Cardiac muscle cell (in vitro differentiated cells and primary cell): Measurements from ENCODE around the gene NPPA. TPM values are rescaled to one million over a fixed set of nuclear protein-coding genes. Genes with fewer than 3 reads are reported as not detected.

Source experiments
- DNase-seq, 2 donors: peaks; one replicate each; pipeline versions ENCODE4 v3.0.0 to v3.0.0-alpha.2; 2010 to 2017; ENCODE audit warnings: low read depth in 1 of 2, low spot score in 1 of 2
- H3K27ac ChIP-seq: fragments of 200-600 bp; sonication (generic); 2 replicates; pipeline ENCODE4 v1.5.1; 2016
- H3K27me3 ChIP-seq: fragments of 200-600 bp; sonication (generic); 2 replicates; pipeline ENCODE4 v1.6.0; 2016; ENCODE audit warnings: control low read depth
- H3K36me3 ChIP-seq: fragments of 200-600 bp; sonication (generic); 2 replicates; pipeline ENCODE4 v1.5.1; 2016; ENCODE audit warnings: control low read depth
- H3K4me1 ChIP-seq: fragments of 200-600 bp; sonication (generic); 2 replicates; pipeline ENCODE4 v1.8.1; 2017; ENCODE audit warnings: low read depth, mild to moderate bottlenecking, mixed run types
- H3K4me3 ChIP-seq: fragments of 200-600 bp; sonication (generic); 2 replicates; pipeline ENCODE4 v1.5.1; 2016; ENCODE audit warnings: mild to moderate bottlenecking
- H3K9me3 ChIP-seq: fragments of 200-600 bp; sonication (generic); 2 replicates; pipeline ENCODE4 v1.5.1; 2017; ENCODE audit warnings: low read depth, mild to moderate bottlenecking, control low read depth
- polyA plus RNA-seq: library from polyadenylated mRNA; unstranded; fragments of >200 nt; fragmentation: Nextera tagmentation; extraction: Ambion mirVana; gene quantifications from 2 replicates; pipeline ENCODE4 v1.2.1, GENCODE V29; 2016
- total RNA-seq: library from RNA; depleted of rRNA; stranded (reverse); fragments of >200 nt; gene quantifications from 2 replicates; pipeline ENCODE4 v1.2.3, GENCODE V29; 2016
- TF ChIP-seq, protein P1 (sequence below): IDR thresholded peaks from 2 replicates; pipeline ENCODE4 v1.5.1; 2012; ENCODE audit warnings: low read depth, mild to moderate bottlenecking, low read length

The NPPA gene
- total and polyA plus RNA-seq, 2 experiments from 2014 or later = 57.5 to 601 TPM

DNA sequence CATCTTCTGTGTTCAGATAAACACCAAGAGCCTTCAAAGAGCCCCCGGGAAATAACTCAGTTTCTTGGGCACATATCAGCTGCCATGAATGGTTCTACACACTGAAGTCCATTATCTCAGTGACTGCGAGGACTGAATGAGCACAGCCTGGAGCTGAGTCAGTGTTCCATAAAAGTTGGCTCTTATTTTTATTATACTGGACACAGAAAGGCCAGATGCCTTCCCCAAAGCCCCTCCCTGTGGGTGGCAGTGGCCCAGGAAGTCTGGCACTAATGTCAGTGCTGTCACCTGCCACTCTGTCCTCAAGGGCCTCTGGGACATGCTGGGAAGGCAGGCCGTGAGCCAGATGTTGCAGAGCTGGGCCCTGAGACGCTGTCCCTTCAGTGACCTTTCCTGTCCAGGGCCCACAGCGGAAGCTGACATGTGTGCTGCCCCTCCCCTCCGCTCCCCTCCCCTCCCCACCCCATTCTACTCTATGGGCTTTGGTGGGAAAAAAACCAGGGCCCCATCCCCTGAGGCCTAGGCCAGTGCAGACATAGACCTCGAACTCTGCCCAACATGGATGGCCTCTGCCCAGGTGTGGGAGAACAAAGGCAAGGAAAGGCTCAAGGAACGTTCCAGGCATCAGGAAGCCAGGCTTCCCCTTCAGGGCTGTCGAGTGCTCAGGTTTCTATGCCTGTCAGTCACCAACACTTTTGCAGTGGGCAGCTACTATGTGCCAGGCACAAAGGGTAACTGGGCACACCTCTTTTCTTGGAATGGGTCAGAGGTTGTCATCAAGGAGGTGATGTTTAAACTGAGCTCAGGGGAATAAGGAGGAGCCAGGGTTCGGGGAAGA, 33.5 kb upstream of the NPPA start:
- no peaks in the 10 kb centered on the region for H3K36me3 ChIP-seq
- peak overlapping the region; percentile 88 for H3K27ac ChIP-seq
- H3K9me3 ChIP-seq = no peaks in the 10 kb centered on the region
- H3K4me1 ChIP-seq = peaks cover 54% of the 10 kb centered on the region
- H3K4me3 ChIP-seq = no peak overlapping the region
- TF ChIP-seq, protein P1, sequence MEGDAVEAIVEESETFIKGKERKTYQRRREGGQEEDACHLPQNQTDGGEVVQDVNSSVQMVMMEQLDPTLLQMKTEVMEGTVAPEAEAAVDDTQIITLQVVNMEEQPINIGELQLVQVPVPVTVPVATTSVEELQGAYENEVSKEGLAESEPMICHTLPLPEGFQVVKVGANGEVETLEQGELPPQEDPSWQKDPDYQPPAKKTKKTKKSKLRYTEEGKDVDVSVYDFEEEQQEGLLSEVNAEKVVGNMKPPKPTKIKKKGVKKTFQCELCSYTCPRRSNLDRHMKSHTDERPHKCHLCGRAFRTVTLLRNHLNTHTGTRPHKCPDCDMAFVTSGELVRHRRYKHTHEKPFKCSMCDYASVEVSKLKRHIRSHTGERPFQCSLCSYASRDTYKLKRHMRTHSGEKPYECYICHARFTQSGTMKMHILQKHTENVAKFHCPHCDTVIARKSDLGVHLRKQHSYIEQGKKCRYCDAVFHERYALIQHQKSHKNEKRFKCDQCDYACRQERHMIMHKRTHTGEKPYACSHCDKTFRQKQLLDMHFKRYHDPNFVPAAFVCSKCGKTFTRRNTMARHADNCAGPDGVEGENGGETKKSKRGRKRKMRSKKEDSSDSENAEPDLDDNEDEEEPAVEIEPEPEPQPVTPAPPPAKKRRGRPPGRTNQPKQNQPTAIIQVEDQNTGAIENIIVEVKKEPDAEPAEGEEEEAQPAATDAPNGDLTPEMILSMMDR = no peak
- DNase-seq = peak in 1 of 2 donors; percentile 85
- H3K27me3 ChIP-seq = no peaks in the 10 kb centered on the region

DNA sequence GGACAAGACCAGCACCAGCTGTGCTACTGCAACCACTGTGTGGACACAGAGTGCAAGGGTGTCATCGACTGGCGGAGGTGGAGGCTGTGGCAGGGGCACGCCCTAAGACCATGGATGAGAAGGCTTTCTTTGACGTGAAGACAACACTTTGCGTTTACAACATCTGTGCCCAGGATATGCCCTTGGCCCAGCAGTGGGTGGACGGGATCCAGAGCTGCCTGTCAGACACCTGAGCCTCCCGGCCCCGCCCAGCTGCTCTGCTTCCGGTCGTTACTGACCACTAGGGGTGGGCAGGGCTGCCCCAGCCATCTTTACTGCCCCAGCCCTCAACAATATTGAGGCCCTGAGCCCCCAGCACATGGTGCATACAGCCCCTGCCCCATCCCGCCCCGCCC, 32.6 kb upstream of the NPPA start:
- no peaks in the 10 kb centered on the region for H3K36me3 ChIP-seq
- no peaks in the 10 kb centered on the region for H3K27me3 ChIP-seq
- TF ChIP-seq, protein P1 = no peak
- DNase-seq = no peak
- H3K4me1 ChIP-seq = peaks cover 49% of the 10 kb centered on the region
- H3K4me3 ChIP-seq = no peak overlapping the region
- H3K9me3 ChIP-seq = no peaks in the 10 kb centered on the region
- H3K27ac ChIP-seq = peak overlapping the region; percentile 88

DNA sequence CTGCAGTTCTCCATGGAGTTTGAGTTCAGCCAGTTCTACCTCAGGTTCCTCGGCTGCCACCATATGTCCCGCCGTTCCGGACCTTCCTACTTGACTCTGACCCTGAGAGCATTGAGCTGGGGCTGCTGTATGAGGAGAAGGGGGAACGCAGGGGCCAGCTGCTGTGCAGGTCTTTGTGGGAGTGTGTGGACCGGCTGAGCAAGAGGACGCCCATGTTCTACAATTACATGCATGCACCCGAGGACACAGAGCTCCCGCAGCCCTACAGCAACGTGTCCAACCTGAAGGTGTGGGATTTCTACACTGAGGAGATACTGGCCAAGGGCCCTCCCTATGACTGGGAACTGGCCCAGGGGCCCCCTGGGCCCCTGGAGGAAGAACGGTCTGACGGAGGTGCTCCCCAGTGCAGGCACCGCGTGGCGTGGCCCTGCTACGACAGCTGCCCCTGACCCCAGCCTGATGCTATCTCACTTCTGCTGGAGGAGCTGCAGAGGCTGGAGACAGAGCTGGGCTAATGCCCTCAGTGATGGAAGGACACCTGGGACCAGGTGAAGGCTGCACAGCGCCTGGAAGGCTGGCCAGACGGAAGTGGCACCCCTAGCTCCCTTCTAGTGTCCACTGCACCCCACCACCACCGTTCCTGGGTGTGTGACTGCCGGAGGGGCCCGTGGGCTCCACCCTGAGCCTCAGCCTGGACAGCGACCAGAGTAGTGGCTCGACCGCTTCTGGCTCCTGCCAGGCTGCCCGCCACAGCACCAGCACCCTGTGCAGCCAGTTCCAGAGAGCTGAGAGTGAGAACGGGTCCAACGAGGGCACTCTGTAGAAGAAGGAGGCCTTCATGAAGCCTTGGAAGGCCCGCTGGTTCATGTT, 32.0 kb upstream of the NPPA start:
- peak overlapping the region; percentile 88 for H3K27ac ChIP-seq
- no peaks in the 10 kb centered on the region for H3K9me3 ChIP-seq
- H3K4me3 ChIP-seq = no peak overlapping the region
- DNase-seq = no peak
- no peaks in the 10 kb centered on the region for H3K27me3 ChIP-seq
- TF ChIP-seq, protein P1 = no peak
- peaks cover 49% of the 10 kb centered on the region for H3K4me1 ChIP-seq
- no peaks in the 10 kb centered on the region for H3K36me3 ChIP-seq

DNA sequence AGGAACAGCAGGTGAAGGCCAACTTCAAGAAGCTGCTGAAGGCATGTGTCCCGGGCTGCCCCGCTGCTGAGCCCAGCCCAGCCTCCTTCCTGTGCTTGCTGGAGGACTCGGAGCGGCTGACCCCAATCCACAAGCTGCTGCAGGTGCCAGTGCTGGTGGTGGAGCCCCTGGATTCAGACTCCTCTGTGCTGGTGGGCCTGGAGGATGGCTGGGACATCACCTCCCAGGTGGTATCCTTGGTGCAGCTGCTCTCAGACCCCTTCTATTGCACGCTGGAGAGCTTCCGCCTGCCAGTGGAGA, 31.3 kb upstream of the NPPA start:
- Histone ChIP-seq H3K27ac (no peak overlapping the region), H3K4me3 (no peak overlapping the region), H3K4me1 (peaks cover 54% of the 10 kb centered on the region), H3K9me3 (no peaks in the 10 kb centered on the region), H3K27me3 (no peaks in the 10 kb centered on the region), H3K36me3 (no peaks in the 10 kb centered on the region)
- TF ChIP-seq, protein P1 = no peak
- DNase-seq = no peak

DNA sequence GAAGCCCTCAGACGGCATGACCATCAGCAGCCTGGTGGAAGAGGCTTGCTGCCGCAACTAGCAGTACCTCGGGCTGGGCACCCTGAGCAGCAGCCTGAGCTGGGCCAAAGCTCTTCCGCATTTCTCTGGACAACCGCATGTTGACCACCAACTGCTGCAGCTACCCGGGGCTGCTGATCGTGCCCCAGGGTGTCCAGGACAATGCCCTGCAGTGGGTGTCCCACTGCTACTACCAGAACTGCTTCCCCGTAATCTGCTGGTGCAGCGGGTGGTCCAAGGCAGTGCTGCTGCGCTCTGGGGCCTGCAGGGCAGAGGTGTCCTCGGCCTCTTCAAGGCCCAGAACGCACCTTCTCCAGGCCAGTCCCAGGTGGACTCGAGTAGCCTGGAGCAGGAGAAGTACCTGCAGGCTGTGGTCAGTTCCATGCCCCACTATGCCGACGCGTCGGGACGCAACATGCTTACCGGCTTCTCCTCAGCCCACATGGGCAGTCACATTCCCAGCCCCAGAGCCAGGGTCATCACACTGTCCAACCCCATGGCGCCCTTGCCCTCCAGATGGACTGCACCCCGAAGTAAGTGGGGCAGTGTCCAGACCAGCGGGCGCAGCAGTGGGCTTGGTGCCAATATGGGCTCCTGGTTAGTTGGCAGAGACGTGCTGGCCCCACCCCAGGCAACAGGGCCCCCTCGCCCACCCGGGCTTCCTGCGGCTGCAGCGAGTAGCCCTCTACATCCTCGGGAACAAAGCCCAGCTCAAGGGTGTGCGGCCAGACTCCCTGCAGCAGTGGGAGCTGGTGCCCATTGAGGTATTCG, 30.7 kb upstream of the NPPA start:
- Histone ChIP-seq H3K36me3 (no peaks in the 10 kb centered on the region), H3K4me3 (no peak overlapping the region), H3K9me3 (no peaks in the 10 kb centered on the region), H3K27ac (no peak overlapping the region), H3K27me3 (no peaks in the 10 kb centered on the region), H3K4me1 (peaks cover 48% of the 10 kb centered on the region)
- DNase-seq = no peak
- TF ChIP-seq, protein P1 = no peak
